Inflammatory macrophage (primary cell): ENCODE data around the gene ATG9B.

ENCODE experiments used
- DNase-seq, 2 donors: peaks; one replicate each; pipeline ENCODE4 v3.0.0-alpha.2; 2020 to 2022

Gene ATG9B

DNA sequence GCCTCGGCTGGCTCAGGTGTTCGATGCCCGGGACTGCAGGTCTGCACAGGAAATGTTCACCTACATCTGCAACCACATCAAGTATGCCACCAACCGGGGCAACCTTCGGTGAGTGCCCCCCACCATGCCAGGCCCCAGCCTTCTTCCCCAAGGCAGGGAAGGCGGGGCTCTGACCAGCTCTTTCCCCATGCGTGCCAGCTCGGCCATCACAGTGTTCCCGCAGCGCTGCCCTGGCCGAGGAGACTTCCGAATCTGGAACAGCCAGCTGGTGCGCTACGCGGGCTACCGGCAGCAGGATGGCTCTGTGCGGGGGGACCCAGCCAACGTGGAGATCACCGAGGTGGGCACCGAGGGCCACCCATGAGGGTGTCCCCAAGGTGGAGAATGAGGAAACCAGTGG is 26.0 kb downstream of the ATG9B start:
- no peak for DNase-seq

DNA sequence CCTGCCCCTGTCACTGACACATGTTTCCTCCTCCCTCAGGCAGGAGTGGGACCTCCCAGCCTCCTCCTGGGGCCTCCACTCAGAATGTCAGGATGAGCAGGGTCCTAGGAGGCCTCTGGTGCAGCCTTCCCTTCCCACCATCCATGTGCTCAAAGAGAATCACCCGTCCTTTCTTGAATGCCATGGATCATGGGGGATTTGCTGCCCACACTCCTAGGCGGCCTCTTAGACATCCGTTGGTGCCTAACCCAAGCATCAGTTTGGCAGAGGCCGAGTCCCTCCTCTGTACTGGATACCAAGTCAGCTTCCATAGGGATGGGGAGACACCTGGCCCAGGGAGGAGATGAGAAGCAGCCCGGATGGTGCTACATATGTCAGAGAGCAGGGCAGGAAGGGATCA is 26.5 kb downstream of the ATG9B start:
- DNase-seq = no peak

DNA sequence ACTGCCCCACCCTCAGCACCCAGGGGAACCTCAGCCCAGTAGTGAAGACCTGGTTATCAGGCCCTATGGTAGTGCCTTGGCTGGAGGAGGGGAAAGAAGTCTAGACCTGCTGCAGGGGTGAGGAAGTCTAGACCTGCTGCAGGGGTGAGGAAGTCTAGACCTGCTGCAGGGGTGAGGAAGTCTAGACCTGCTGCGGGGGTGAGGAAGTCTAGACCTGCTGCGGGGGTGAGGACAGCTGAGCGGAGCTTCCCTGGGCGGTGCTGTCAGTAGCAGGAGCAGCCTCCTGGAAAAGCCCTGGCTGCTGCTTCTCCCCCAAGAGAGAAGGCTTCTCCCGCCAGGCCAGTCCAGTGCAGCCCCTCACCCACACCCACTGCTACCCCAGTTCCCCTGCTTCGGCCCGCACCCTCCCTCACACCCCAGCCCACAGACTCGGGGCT is 27.2 kb downstream of the ATG9B start:
- peak in 1 of 2 donors; percentile 26 for DNase-seq

DNA sequence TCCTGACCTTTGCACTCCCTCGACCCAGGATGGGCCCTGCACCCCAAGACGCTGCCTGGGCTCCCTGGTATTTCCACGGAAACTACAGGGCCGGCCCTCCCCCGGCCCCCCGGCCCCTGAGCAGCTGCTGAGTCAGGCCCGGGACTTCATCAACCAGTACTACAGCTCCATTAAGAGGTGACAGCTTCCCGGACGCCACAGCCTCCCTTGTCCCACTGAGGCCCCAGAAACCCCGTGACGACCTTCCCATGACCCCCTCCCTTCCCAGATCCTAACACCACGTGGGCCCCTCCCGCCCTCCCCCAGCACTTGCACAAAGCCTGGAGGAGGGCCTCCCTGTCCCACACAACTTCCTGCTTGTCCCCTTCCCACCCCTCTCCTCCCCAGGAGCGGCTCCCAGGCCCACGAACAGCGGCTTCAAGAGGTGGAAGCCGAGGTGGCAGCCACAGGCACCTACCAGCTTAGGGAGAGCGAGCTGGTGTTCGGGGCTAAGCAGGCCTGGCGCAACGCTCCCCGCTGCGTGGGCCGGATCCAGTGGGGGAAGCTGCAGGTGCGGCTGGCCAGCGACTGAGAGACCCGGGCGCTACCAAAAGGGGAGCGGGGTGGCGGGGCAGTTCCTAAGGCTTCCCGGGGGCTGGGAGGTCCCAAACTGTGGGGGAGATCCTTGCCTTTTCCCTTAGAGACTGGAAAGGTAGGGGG is 27.8 kb downstream of the ATG9B start:
- peak; percentile 5 to 44 for DNase-seq

DNA sequence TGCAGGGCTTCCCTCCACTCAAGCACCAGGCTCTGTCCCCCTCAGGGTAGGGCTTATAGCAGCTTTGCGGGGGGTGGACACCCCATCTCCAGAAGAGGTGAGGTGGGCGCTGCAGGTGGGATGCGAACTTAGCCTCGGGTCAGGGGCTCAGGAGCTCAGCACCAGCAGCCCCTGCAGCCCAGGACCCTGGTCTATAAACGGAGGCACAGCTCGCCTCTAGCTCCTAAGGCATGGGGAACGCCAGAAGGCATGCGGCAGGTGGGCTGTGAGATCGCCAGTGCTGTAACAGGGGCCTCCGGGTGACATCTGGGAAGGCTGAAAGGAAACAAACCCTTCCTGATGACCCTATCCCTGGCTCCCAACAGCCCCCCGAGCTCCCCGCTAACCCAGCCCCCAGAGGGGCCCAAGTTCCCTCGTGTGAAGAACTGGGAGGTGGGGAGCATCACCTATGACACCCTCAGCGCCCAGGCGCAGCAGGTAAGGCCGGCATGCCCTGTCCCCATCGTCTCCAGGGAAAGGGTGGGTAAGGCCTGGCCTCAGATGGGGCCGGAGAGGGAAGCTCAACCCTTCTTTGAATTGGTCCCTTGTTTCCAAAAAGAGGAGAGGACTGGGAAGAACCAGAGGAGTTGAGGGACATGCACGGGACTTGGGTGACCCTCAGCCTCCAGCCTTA is 29.3 kb downstream of the ATG9B start:
- DNase-seq = no peak

DNA sequence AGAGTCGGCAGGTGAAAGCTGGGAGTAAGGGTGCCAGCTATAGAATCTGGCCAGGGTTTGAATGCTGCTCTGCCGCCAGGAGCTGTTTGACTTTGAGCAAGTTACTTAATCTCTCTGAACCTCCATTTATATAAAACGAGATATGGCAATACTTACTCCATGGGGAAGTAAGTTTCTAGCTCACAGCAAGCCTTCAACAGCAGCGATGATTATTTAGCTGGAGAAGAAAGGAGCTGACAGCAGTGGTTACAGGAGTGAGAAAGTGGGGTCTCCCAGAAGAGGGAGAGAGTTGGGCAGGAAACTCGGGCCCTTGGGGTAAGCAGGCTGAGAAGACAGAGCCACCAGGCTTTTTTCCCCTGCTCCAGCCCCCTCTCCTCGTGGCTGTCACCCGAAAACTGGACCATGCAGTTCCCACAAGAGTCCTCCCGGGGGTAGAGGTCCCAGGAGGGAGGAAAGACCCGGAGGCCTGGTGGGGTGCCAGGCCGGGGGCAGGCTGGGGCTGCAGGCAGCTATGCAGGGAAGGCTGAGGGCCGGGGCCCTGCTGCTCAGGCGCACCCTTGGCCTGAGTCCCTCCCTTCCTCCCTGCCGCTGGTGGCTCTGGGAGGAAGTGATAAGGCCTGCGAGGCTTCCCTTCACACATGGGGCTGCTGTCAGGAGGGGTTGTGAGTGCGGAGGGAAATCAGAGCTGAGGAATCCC is 30.0 kb downstream of the ATG9B start:
- DNase-seq = peak; percentile 52 to 63

DNA sequence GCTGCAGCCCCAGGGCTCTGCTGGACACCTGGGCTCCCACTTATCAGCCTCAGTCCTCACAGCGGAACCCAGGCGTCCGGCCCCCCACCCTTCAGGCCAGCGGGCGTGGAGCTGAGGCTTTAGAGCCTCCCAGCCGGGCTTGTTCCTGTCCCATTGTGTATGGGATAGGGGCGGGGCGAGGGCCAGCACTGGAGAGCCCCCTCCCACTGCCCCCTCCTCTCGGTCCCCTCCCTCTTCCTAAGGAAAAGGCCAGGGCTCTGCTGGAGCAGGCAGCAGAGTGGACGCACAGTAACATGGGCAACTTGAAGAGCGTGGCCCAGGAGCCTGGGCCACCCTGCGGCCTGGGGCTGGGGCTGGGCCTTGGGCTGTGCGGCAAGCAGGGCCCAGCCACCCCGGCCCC is 30.8 kb downstream of the ATG9B start:
- DNase-seq = no peak

DNA sequence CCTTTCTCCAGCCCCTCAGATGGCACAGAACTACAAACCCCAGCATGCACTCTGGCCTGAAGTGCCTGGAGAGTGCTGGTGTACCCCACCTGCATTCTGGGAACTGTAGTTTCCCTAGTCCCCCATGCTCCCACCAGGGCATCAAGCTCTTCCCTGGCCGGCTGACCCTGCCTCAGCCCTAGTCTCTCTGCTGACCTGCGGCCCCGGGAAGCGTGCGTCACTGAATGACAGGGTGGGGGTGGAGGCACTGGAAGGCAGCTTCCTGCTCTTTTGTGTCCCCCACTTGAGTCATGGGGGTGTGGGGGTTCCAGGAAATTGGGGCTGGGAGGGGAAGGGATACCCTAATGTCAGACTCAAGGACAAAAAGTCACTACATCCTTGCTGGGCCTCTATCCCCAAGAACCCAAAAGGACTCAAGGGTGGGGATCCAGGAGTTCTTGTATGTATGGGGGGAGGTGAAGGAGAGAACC is 31.4 kb downstream of the ATG9B start:
- DNase-seq = peak in 1 of 2 donors; percentile 19

DNA sequence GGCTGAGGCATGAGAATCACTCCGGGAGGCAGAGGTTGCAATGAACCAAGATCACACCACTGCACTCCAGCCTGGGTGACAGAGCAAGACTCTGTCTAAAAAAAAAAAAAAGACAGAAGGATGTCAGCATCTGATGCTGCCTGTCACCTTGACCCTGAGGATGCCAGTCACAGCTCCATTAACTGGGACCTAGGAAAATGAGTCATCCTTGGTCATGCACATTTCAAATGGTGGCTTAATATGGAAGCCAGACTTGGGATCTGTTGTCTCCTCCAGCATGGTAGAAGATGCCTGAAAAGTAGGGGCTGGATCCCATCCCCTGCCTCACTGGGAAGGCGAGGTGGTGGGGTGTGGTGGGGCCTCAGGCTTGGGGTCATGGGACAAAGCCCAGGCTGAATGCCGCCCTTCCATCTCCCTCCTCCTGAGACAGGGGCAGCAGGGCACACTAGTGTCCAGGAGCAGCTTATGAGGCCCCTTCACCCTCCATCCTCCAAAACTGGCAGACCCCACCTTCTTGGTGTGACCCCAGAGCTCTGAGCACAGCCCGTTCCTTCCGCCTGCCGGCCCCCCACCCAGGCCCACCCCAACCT is 32.1 kb downstream of the ATG9B start:
- no peak for DNase-seq

DNA sequence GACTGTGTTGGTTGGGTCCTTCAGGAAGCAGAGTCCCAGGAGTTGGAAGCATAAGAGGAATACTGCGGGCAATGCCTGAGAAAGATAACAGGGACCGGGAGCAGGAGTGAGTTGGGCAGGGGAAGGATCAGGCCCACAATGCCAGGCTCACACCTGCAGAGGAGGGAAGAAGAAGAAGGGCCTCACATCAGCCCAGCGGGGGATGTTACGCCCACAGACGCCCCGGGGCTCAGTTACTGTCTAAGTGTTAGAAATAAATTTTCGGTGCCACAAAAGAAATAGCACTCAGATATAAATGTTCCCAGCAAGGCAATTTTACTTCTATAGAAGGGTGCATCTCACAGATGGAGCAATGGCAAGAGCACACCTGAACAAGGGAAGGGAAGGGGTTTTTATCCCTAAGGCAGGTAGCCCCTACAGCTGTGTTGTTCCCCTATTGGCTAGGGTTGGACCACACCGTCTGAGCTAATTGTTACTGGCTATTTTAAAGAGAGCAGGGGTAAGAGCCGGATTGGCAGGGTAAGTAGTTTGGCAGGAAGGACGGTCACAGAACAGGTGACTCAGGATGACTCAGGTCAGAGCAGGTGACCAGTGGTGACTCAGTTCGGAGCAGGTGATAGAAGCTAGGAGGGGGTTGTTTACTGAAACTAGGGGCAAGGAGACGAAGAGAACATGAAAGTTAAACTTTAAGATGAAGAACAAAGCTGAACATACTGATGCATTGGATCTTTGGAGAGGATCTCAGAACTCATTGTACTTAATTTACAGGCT is 33.7 kb downstream of the ATG9B start, which contains the start of gene NOS3:
TSS of gene NOS3 (plus strand) at position 602 of the 771 bp plus-strand sequence. CDS start 2,787 bp downstream, outside the sequence.
- DNase-seq = no peak

DNA sequence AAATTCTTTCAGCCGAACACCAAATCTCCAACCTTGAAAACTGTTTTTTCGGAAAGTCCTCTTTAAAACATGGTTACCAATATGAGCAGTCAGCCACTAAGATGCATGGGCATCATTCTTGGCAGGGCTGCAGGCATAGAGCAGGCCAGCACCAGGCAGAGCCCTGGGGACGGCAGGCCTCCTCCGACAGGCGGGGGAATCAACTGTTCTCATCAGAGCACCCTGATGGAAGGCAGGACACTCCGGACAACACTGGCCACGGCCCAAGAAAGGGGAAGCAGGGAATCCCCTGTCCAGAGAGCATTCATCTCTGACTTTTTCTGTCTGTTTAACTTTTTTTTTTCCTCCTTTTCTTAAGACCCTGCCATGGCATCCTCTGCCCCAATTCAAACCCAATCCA is 34.8 kb downstream of the ATG9B start:
- DNase-seq = no peak

DNA sequence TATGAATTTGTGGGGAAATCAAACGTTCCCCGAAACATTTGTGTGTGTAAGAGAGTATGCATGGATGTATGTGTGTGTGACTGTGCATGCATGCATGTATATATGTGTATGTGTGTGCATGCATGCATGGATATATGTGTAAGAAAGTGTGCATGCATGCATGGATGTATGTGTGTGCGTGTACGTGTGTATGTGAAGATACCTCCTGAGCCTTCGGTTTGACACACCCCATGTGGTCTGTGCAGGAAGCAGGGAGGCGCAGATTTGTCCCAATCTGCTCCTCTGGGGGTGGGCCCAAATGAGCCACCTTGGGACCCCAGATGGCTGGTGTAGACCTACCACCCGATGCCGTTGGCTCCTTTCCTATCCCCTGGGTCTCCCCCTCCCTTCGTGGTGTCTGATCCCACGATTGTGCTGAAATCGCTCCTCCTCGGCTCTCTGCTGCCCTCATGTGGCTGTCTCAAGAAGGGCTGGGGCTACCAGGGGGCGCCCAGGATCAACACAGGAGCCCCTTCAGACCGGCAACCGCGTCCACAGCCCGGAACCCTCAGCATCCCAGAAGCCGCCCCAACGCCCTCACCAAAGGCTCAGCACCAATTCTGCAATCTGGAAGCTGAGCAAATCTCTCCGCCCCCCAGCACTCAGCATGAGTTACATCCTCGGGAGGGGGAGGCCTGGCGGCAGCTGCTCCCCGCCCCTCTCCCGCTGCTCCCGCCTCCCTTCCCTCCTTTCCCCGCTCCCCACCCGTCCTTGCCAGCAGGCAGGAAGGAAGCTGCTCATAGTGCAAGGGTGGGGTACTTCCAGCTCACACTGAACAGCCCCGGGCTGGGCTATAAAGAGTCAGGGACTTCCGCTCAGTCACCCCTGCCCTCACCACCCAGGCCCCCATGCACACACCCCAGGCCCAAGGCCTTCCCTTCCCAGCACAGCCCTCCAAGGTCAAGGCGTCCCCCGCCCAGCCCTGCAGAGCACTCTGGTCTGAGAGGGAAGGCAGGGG is 35.8 kb downstream of the ATG9B start:
- peak; percentile 27 to 37 for DNase-seq

DNA sequence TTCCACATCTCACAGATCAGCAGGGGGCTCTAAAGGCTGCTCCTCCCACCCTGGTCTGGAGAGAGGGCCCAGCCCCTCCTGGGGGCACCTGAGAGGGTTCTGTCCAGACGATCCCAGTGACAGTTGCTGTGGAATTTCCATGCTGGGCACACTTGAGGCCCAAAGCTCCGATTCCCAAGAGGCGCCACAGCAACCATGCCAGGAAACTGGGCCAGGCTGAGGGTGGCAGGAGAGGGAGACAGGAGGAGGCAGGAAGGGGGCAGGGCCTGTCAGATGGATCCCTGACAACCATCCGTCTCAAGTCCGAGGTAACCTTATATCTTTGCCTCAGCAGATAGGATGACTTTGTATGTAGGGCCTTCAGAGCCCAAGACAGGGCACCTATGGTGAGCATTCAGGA is 37.7 kb downstream of the ATG9B start:
- DNase-seq = no peak

DNA sequence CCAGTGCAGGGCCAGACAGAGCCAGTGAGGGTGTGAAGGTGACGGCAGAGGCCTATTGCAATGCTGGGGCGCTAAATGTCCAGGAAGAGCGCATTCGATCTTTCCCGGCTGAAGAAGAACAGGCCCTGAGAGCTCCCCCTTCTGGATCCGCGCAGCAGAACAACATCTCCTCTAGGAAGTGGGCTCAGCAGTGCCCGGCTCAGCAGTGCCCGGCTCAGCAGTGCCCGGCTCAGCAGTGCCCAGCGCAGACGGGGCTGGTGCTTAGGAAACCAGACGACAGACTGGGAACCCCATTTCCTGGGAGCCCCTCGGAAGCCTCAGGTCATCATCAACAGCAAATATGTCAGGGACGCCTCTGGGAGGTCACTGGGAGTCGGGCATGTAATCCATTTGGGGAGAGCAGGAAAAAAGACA is 38.2 kb downstream of the ATG9B start:
- DNase-seq = peak; percentile 50 to 58

DNA sequence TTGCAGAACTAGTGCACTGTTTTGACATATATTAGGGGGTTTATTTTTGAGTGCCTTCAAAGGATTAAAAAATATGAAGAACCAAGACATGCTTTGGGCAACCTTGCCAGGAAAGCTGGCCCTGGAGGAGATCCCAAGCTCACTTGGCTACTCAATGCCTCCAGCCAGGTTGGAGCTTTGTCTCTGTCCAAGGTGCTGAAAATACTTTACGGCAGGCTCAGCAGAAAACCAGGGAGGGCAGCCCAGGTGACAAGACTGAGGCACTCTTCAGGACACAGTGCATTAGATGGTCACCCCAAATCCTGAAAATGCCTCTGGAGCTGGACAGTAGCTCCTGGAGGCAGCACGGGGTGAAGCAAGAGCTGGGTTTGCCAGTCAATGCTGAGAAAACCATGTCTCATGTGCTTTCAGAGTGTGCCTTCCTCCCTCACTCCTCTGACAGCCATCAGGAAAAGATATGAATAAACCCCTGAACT is 40.4 kb downstream of the ATG9B start:
- DNase-seq = peak in 1 of 2 donors; percentile 33

DNA sequence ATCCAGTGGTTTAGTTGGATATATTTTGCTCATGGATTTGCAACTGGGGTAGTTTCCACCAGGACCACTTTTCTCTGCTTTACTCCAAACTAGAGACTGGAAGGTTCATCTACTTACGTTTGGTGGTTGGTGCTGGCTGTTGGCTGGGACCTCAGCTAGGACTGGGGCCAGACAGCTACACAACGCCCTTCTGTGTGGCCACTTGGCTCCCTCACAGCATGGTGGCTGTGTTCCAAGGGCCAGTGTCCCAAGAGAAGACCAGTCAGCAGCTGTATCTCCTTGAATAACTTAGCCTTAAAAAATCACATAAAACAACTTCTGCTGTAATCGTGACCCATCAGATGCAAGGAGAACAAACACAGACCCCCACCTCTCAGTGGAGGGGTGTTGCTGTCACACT is 41.9 kb downstream of the ATG9B start:
- DNase-seq = no peak

DNA sequence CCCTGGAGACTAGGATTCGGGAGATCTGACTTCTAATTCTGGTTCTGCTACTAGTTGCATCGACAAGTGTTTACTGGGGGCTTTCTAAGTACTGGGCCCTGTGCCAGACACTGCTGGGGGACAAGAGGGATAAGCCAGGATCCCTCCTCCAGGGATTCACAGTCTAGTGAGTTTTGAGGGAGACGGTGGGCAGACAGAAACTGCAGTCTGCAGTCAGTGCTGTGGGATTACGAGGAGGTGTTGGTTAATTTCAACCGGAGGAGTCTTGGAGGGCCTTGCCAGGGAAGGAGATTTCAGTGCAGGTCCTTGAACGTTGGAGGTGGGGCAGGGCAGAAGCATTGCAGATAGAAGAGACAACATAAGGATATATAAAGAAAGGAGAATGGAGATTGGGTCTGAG is 42.6 kb downstream of the ATG9B start:
- DNase-seq = no peak

DNA sequence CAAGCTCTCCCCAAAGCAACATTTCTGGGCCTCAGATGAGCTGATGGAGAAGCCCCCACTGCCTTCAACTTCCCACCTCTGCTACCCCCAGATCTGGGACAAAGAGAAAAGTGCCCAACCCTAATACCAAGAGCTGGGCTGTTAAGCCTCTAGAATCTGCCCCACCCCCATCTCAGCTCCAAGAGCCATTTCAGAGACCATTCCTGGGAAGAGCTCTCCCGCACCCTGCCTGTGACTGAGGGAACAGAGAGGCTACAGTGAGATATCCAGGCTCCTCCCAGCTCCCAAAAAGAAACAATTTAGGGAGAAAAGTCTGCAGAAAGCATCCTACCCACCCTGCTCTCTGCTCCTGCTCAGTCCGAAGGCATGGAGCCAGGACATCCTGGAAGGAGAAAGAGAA is 43.6 kb downstream of the ATG9B start:
- DNase-seq = no peak

DNA sequence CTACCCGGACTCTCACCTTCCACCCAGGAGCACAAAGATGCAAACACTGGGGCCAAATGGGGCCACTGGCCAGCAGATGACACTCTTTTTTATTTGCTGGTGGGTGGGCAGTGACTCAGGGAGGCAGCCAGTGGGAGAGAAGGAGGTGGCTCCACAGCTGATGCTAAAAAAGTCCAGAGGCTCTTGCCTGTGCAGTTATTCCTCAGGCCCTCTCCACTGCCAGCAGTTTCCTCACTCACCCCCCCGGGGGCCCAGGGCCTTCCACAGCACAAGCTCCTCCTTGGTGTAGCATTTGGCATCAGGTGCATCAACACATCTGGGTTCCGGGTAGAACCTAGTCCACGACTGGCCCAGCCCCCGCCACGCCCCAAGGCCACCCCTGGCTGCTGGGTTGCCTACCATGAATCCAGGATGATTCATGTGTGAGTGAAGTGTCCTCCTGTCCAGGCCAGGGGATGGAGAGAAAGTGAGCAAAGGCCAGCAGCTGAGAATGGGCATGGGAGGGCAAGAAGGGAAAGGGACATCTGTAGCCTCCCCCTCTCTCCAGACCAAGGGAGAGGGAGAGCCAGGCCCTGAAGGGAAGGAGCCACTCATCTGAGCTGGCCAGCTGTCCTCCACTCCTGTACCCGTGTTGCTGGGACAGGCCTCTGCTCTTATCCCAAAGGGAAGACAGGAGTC is 44.4 kb downstream of the ATG9B start:
- no peak for DNase-seq

DNA sequence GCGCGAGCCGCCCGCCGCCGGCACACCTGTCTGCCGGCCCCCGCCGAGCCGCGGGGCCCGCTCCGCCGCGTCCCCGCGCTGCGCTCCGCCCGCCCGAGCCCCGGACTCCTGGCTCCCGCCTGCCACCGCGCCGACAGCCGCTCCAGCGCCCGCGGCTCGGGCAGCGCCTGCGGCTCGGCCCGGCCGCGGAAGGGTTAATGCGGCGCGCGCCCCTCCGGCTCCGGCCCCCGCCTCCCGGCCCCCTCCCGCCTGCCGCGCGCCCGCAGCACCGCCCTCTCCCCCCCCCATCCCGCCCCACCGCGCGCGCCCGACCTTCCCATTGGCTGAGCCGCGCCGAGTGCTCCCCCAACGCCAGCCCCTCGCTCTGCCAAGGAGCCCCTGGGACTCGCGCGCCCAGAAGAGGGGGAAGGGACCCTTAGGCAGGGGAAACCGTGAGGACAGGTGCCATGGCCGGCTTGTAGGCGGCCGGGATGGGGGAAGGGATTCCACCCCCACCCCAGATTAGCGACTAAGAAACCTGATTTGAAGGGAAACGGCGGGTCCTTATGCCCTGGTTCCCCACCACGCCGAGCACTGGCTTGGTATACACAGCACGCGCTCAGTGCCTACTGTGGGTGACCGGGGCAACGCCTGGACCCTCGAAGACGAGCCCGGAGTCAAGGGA is 46.0 kb downstream of the ATG9B start, which contains the start of gene KCNH2:
TSS of gene KCNH2 (minus strand) at position 196 of the 664 bp plus-strand sequence. CDS start 408 bp downstream, outside the sequence.
- no peak for DNase-seq
